ENCODE results near the gene PLD5. TPM values are rescaled to one million over a fixed set of nuclear protein-coding genes. Genes with fewer than 3 reads are reported as not detected.

PLD5 gene
- total RNA-seq, 1 donor from 2014 or later: 0.96 TPM

- no peak for TF ChIP-seq CTCF (IDR thresholded peaks at IDR 0.05; ENCODE audit: partially characterized antibody, unreplicated experiment)
- no peak overlapping the region for H3K4me3 Mint-ChIP-seq (ENCODE audit: unreplicated experiment)
Observed at GRCh38 chr1:242033447-242033846, 491.1 kb downstream of the PLD5 start.

More at GRCh38 chr1:242033447-242033846, 491.1 kb downstream of the PLD5 start:
- Mint-ChIP-seq H3K27me3 (ENCODE audit: unreplicated experiment) (peaks cover 2% of the 10 kb centered on the region), H3K9me3 (ENCODE audit: unreplicated experiment) (no peaks in the 10 kb centered on the region), H3K4me1 (ENCODE audit: low read depth, unreplicated experiment) (no peaks in the 10 kb centered on the region), H3K27ac (ENCODE audit: unreplicated experiment) (no peak overlapping the region), H3K36me3 (ENCODE audit: unreplicated experiment) (peaks cover 5% of the 10 kb centered on the region)
- DNase-seq: no peak

Data from glutamatergic neuron (in vitro differentiated cells).